Neural progenitor cell (in vitro differentiated cells): ENCODE measurements around the gene PBX3.

Experiments used
- CTCF ChIP-seq: fragments of 200-600 bp; sonication (generic); IDR thresholded peaks from 2 replicates; pipeline ENCODE4 v1.5.1; 2017; ENCODE audit warnings: antibody characterized with exemption, mild to moderate bottlenecking
- EZH2phosphoT487 ChIP-seq: fragments of 200-600 bp; sonication (generic); IDR thresholded peaks from 2 replicates; pipeline ENCODE4 v1.6.1; 2017; ENCODE audit warnings: antibody characterized with exemption

DNA sequence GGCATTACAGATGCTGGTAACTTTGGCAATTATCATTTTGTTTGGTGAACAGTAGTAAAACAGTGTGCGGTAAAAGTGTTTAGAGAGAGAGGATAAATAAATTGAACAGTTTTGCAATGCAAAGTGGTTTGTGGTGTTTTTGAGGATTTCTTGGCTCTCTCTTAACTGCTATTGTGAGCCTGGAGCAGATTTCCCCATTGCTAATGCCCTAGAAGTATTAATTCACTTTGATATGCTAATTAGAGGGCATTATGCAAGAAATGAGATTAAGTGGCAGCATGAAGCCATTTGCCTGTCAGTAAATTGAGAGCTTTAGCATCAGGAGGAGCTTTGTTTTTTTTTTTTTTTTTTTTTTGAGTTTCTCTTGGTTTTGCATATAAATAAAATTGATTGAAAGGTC lies 8.2 kb downstream of the PBX3 start:
- TF ChIP-seq CTCF (no peak), EZH2phosphoT487 (peak; percentile 94)
